ENCODE results near the gene ZAR1L. TPM values are rescaled to one million over a fixed set of nuclear protein-coding genes. Genes with fewer than 3 reads are reported as not detected.

ZAR1L gene
- total and polyA plus RNA-seq, 2 of the 4 experiments (the other 2 are of a cell fraction), result not detected

- Histone ChIP-seq H2BK5ac (ENCODE audit: low read depth, low read length, poor library complexity, severe bottlenecking) (no peak overlapping the region), H3K4me2 (ENCODE audit: low read depth, low read length) (no peak overlapping the region), H3K4me1 (ENCODE audit: control insufficient read depth, insufficient read depth, low read length) (no peaks in the 10 kb centered on the region), H3K23ac (ENCODE audit: low read depth, low read length) (no peak overlapping the region), H4K91ac (ENCODE audit: insufficient read depth, low read depth, low read length) (no peak overlapping the region), H3K56ac (ENCODE audit: extremely low read depth, insufficient read depth, low read length) (no peak overlapping the region), H2AK9ac (replicated peaks; ENCODE audit: low read depth, low read length, poor library complexity) (no peak overlapping the region), H2AK5ac (ENCODE audit: low read depth, low read length) (no peak overlapping the region), H3K18ac (ENCODE audit: low read depth, low read length) (no peak overlapping the region), H2BK15ac (ENCODE audit: low read depth, low read length) (no peak overlapping the region), H3K9me1 (ENCODE audit: insufficient read depth, low read length) (no peaks in the 10 kb centered on the region), H3K4me3 (ENCODE audit: insufficient read depth, low read depth, low read length) (no peak overlapping the region), H4K20me1 (ENCODE audit: insufficient read depth, low read length) (no peaks in the 10 kb centered on the region), H3K27me3 (ENCODE audit: control insufficient read depth, insufficient read depth, low read length) (peaks cover 3% of the 10 kb centered on the region), H3K27ac (ENCODE audit: insufficient read depth, low read length) (no peak overlapping the region), H3K36me3 (ENCODE audit: control insufficient read depth, insufficient read depth, low read length) (no peaks in the 10 kb centered on the region), H3K79me1 (ENCODE audit: low read depth in 1 of 2, low read length in 2 of 2) (no peaks in the 10 kb centered on the region), H4K5ac (ENCODE audit: low read depth, low read length) (no peak overlapping the region), H2BK120ac (ENCODE audit: low read depth, low read length) (no peak overlapping the region), H3K9ac (ENCODE audit: low read depth, low read length) (no peak overlapping the region), H4K8ac (ENCODE audit: low read depth in 2 of 2, low read length in 2 of 2) (no peak overlapping the region), H2AFZ (replicated peaks; ENCODE audit: low read length, poor library complexity) (no peak overlapping the region), H3K9me3 (ENCODE audit: control insufficient read depth, insufficient read depth, low read length) (no peaks in the 10 kb centered on the region), H3K4ac (ENCODE audit: low read depth, low read length) (no peak overlapping the region), H2BK20ac (ENCODE audit: low read depth, low read length) (no peak overlapping the region), H3K14ac (replicated peaks; ENCODE audit: low read depth, low read length) (no peak overlapping the region)
- no TSS peak for BruUV-seq (replicated peaks)
- POLR2A ChIA-PET (ENCODE audit: unreplicated experiment), result no interaction called here
- CTCF ChIA-PET, result no interaction called here
- intact Hi-C loops (cut with micrococcal nuclease) (no loop called here), in situ Hi-C loops (cut with MboI; ENCODE audit: low sequenced_read_pairs) (no loop called here), dilution Hi-C loops (cut with HindIII; ENCODE audit: low sequenced_read_pairs, unreplicated experiment) (no loop called here)
- WGBS, 2 experiments (ENCODE audit: extremely low coverage in 2 of 2, insufficient read length in 1 of 2), result 100% methylated on average over 1 of the region's 4 CpGs; no CpG with 5 or more reads in 1 of the 2 experiments
- DNase-seq (no peak), ATAC-seq (ENCODE audit: low read depth) (no peak)
- TF ChIP-seq CHD1 (IDR thresholded peaks at IDR 0.05; ENCODE audit: low read depth, low read length), result no peak
- no peak for TF ChIP-seq RFX5 (IDR thresholded peaks at IDR 0.05; ENCODE audit: low read depth, low read length)
- no peak for TF ChIP-seq RAD21 (IDR thresholded peaks at IDR 0.05; ENCODE audit: low read length)
- no peak for TF ChIP-seq CEBPB (IDR thresholded peaks at IDR 0.05; ENCODE audit: low read depth, low read length)
- TF ChIP-seq MXI1 (IDR thresholded peaks at IDR 0.05; ENCODE audit: borderline replicate concordance, low read depth, low read length), result no peak
- TF ChIP-seq ELK1 (IDR thresholded peaks at IDR 0.05; ENCODE audit: borderline replicate concordance, low read depth, low read length), result no peak
- TF ChIP-seq RCOR1 (IDR thresholded peaks at IDR 0.05; ENCODE audit: insufficient replicate concordance, low read length), result no peak
- TF ChIP-seq SMC3 (IDR thresholded peaks at IDR 0.05; ENCODE audit: low read depth, low read length), result no peak
- no peak for TF ChIP-seq CTCF (conservative IDR thresholded peaks at IDR 0.05; ENCODE audit: low read depth, low read length)
- no peak for TF ChIP-seq FOS (IDR thresholded peaks at IDR 0.05; ENCODE audit: low read depth, low read length)
Measured at GRCh38 chr13:32299893-32300292, 15.3 kb downstream of the ZAR1L start.
